HUES48 (cell line): ENCODE results near the gene YEATS2.
"Not testable (repeated sequence)": the region's sequence is repeated elsewhere in the genome, so short reads cannot be mapped to it uniquely, and the experiment has no call there.

Experiments used
- H3K27ac ChIP-seq: one replicate; pipeline ENCODE4 v1.7.0; 2013; ENCODE audit warnings: low read depth, low read length, inconsistent platforms
- H3K27me3 ChIP-seq: 2 replicates; pipeline ENCODE4 v1.6.1; 2013; ENCODE audit warnings: mild to moderate bottlenecking, low read length; ENCODE audit not compliant: control insufficient read depth, insufficient read depth
- H3K36me3 ChIP-seq: 2 replicates; pipeline ENCODE4 v1.6.1; 2013; ENCODE audit warnings: low read length; ENCODE audit not compliant: control insufficient read depth, insufficient read depth
- H3K4me1 ChIP-seq: 2 replicates; pipeline ENCODE4 v1.6.1; 2013; ENCODE audit warnings: mild to moderate bottlenecking, low read length; ENCODE audit not compliant: control insufficient read depth, insufficient read depth
- H3K4me3 ChIP-seq: 2 replicates; pipeline ENCODE4 v1.5.1; 2013; ENCODE audit warnings: mild to moderate bottlenecking, low read depth, low read length
- H3K9ac ChIP-seq: 2 replicates; pipeline ENCODE4 v1.6.1; 2013; ENCODE audit warnings: mild to moderate bottlenecking, low read depth, low read length, moderate library complexity
- H3K9me3 ChIP-seq: 2 replicates; pipeline ENCODE4 v1.6.1; 2013; ENCODE audit warnings: low read length; ENCODE audit not compliant: control insufficient read depth, insufficient read depth

The YEATS2 gene

GRCh38 chr3:183714622-183715021, 17.0 kb downstream of the YEATS2 start:
- no peaks in the 10 kb centered on the region for H3K27me3 ChIP-seq
- H3K9ac ChIP-seq: no peak overlapping the region
- H3K36me3 ChIP-seq: peaks cover 47% of the 10 kb centered on the region
- no peak overlapping the region for H3K27ac ChIP-seq
- no peaks in the 10 kb centered on the region for H3K9me3 ChIP-seq
- H3K4me1 ChIP-seq: no peaks in the 10 kb centered on the region
- H3K4me3 ChIP-seq: no peak overlapping the region

GRCh38 chr3:183718012-183718411, 20.4 kb downstream of the YEATS2 start:
- no peaks in the 10 kb centered on the region for H3K27me3 ChIP-seq
- H3K36me3 ChIP-seq: peaks cover 79% of the 10 kb centered on the region
- H3K27ac ChIP-seq: no peak overlapping the region
- H3K9me3 ChIP-seq: no peaks in the 10 kb centered on the region
- H3K4me1 ChIP-seq: no peaks in the 10 kb centered on the region
- H3K9ac ChIP-seq: no peak overlapping the region
- no peak overlapping the region for H3K4me3 ChIP-seq

- Histone ChIP-seq H3K36me3 (peaks cover 96% of the 10 kb centered on the region), H3K27ac (no peak overlapping the region), H3K4me3 (no peak overlapping the region), H3K27me3 (no peaks in the 10 kb centered on the region), H3K9ac (no peak overlapping the region), H3K9me3 (no peaks in the 10 kb centered on the region), H3K4me1 (no peaks in the 10 kb centered on the region)
These were observed 27.8 kb downstream of the YEATS2 start for GRCh38 chr3:183725387-183725786.

GRCh38 chr3:183728204-183728603, 30.6 kb downstream of the YEATS2 start:
- Histone ChIP-seq H3K4me3 (no peak overlapping the region), H3K9ac (no peak overlapping the region), H3K9me3 (no peaks in the 10 kb centered on the region), H3K27ac (no peak overlapping the region), H3K36me3 (peaks cover 92% of the 10 kb centered on the region), H3K4me1 (no peaks in the 10 kb centered on the region), H3K27me3 (no peaks in the 10 kb centered on the region)

- H3K27me3 ChIP-seq: no peaks in the 10 kb centered on the region
- no peaks in the 10 kb centered on the region for H3K9me3 ChIP-seq
- no peak overlapping the region for H3K27ac ChIP-seq
- H3K4me1 ChIP-seq: no peaks in the 10 kb centered on the region
- no peak overlapping the region for H3K4me3 ChIP-seq
- no peak overlapping the region for H3K9ac ChIP-seq
- peaks cover 92% of the 10 kb centered on the region for H3K36me3 ChIP-seq
These were observed 32.8 kb downstream of the YEATS2 start for GRCh38 chr3:183730361-183730760.

GRCh38 chr3:183731611-183732010, 34.0 kb downstream of the YEATS2 start:
- Histone ChIP-seq H3K27me3 (no peaks in the 10 kb centered on the region), H3K36me3 (peaks cover 92% of the 10 kb centered on the region), H3K9me3 (no peaks in the 10 kb centered on the region), H3K4me3 (no peak overlapping the region), H3K27ac (no peak overlapping the region), H3K9ac (no peak overlapping the region), H3K4me1 (no peaks in the 10 kb centered on the region)

GRCh38 chr3:183733553-183733952, 36.0 kb downstream of the YEATS2 start:
- H3K27ac ChIP-seq: no peak overlapping the region
- H3K27me3 ChIP-seq: no peaks in the 10 kb centered on the region
- H3K9me3 ChIP-seq: peaks cover 3% of the 10 kb centered on the region; the same call in 1 of the 2 replicates
- H3K4me1 ChIP-seq: no peaks in the 10 kb centered on the region
- no peak overlapping the region for H3K4me3 ChIP-seq
- H3K9ac ChIP-seq: no peak overlapping the region
- peaks cover 88% of the 10 kb centered on the region for H3K36me3 ChIP-seq

GRCh38 chr3:183734750-183735494, 37.3 kb downstream of the YEATS2 start:
- H3K4me1 ChIP-seq: no peaks in the 10 kb centered on the region
- H3K9ac ChIP-seq: no peak overlapping the region
- peaks cover 75% of the 10 kb centered on the region for H3K36me3 ChIP-seq
- no peak overlapping the region for H3K27ac ChIP-seq
- H3K9me3 ChIP-seq: peaks cover 3% of the 10 kb centered on the region; the same call in 1 of the 2 replicates
- H3K4me3 ChIP-seq: no peak overlapping the region
- no peaks in the 10 kb centered on the region for H3K27me3 ChIP-seq

- no peaks in the 10 kb centered on the region for H3K4me1 ChIP-seq
- no peak overlapping the region for H3K9ac ChIP-seq
- peaks cover 61% of the 10 kb centered on the region for H3K36me3 ChIP-seq
- no peak overlapping the region for H3K4me3 ChIP-seq
- no peaks in the 10 kb centered on the region for H3K27me3 ChIP-seq
- peaks cover 3% of the 10 kb centered on the region; the same call in 1 of the 2 replicates for H3K9me3 ChIP-seq
- no peak overlapping the region for H3K27ac ChIP-seq
These were observed 39.5 kb downstream of the YEATS2 start for GRCh38 chr3:183737116-183737515.

GRCh38 chr3:183740154-183740553, 42.6 kb downstream of the YEATS2 start:
- not testable (repeated sequence) for H3K27ac ChIP-seq, H3K9me3 ChIP-seq, H3K27me3 ChIP-seq, H3K4me1 ChIP-seq, H3K4me3 ChIP-seq, H3K9ac ChIP-seq
- peaks cover 59% of the 10 kb centered on the region for H3K36me3 ChIP-seq

- no peak overlapping the region for H3K4me3 ChIP-seq
- H3K27ac ChIP-seq: no peak overlapping the region
- H3K9ac ChIP-seq: no peak overlapping the region
- peaks cover 11% of the 10 kb centered on the region for H3K4me1 ChIP-seq
- H3K9me3 ChIP-seq: no peaks in the 10 kb centered on the region
- H3K27me3 ChIP-seq: no peaks in the 10 kb centered on the region
- H3K36me3 ChIP-seq: peaks cover 56% of the 10 kb centered on the region
These were observed 45.6 kb downstream of the YEATS2 start for GRCh38 chr3:183743231-183743630.
